ENCODE results near the gene GHDC. TPM values are rescaled to one million over a fixed set of nuclear protein-coding genes. Genes with fewer than 3 reads are reported as not detected.

The GHDC gene
- total RNA-seq, 4 donors from 2014 or later, result 10.8 to 34.6 (median 32.2) TPM

DNA sequence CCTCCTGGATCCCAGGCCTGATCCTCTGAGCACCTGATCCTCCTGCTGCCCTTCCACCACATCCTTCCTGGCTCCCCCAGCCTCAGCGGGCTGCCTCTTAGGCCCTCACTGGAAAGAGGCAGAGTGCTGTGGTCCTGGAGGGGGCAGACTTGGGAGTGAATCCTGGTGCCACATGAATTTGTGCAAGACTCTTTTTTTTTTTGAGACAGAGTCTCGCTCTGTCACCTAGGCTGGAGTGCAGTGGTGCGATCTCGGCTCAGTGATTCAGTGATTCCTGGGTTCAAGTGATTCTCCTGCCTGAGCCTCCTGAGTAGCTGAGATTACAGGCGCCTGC lies 3.1 kb downstream of the GHDC start:
- no peak overlapping the region for H3K27ac ChIP-seq
- intact Hi-C loops (cut with DNase I; ENCODE audit: low total_unique reads), result no loop called here
- TF ChIP-seq EP300 (IDR thresholded peaks at IDR 0.05; ENCODE audit: low read depth), result no peak
- no peak for TF ChIP-seq POLR2A (IDR thresholded peaks at IDR 0.05)
- no peak for TF ChIP-seq POLR2AphosphoS5 (IDR thresholded peaks at IDR 0.05)
- TF ChIP-seq, protein P1, sequence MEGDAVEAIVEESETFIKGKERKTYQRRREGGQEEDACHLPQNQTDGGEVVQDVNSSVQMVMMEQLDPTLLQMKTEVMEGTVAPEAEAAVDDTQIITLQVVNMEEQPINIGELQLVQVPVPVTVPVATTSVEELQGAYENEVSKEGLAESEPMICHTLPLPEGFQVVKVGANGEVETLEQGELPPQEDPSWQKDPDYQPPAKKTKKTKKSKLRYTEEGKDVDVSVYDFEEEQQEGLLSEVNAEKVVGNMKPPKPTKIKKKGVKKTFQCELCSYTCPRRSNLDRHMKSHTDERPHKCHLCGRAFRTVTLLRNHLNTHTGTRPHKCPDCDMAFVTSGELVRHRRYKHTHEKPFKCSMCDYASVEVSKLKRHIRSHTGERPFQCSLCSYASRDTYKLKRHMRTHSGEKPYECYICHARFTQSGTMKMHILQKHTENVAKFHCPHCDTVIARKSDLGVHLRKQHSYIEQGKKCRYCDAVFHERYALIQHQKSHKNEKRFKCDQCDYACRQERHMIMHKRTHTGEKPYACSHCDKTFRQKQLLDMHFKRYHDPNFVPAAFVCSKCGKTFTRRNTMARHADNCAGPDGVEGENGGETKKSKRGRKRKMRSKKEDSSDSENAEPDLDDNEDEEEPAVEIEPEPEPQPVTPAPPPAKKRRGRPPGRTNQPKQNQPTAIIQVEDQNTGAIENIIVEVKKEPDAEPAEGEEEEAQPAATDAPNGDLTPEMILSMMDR (IDR thresholded peaks at IDR 0.05), result no peak
- H3K36me3 ChIP-seq, result no peaks in the 10 kb centered on the region
- H3K4me1 ChIP-seq, result peaks cover 16 to 20% (median 19%) of the 10 kb centered on the region in 4 donors
- in situ Hi-C loops (cut with MboI; ENCODE audit: low pct_ligation_motif_present in 1 of 4, low pct_unique_long_range_greater_than_20kb in 1 of 4, low sequenced_read_pairs in 3 of 4), result no loop called here
- DNase-seq, result no peak
- no peak overlapping the region for H3K4me3 ChIP-seq
- WGBS, 2 donors (ENCODE audit: low coverage in 1 of 2), result 95% methylated on average over 5 of the region's 5 CpGs; no CpG with 5 or more reads in 1 of the 2 donors
- H3K9me3 ChIP-seq, result no peaks in the 10 kb centered on the region
- no peaks in the 10 kb centered on the region for H3K27me3 ChIP-seq

DNA sequence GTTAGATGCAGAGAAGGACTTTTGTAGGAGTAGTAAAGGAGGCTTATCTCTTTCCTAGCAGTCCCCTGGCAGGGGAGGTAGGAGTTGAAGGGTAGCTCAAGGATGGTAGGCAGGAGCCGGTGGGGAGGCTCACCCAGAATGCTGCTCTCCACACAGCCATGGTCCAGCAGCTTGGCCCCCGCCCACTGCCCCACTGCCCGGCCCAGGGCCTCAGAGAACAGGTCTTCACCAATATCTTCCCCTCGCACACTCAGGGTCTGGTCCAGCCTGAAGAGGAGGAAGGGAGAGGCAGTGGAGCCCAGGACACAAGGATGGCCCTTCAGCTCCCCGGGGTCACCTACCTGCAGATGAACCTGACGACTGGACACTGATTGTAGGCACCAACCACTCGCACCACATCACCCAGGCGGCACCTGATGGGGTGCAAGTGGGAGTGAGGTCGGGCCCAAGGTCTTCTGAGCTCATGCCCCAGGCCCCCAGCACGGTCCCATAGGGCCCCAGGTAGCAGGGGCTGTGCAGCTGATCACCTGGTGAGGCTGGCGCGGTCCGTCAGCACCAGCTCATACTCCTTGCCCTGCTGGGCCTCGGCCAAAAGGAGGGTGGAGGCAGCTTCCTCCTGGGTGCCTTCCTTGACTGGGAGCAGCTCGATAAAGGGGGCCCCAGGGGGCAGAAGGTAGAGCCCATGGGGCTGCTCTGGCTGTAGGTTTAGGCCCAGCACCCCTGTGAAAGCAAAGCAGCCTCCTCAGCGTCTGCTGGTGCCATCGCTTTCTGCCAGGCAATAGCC lies 3.6 kb downstream of the GHDC start:
- peaks cover 16 to 20% (median 19%) of the 10 kb centered on the region in 4 donors for H3K4me1 ChIP-seq
- 91% methylated on average over 15 of the region's 17 CpGs; no CpG with 5 or more reads in 1 of the 2 donors for WGBS, 2 donors (ENCODE audit: low coverage in 1 of 2)
- H3K4me3 ChIP-seq, result no peak overlapping the region
- intact Hi-C loops (cut with DNase I; ENCODE audit: low total_unique reads), result no loop called here
- H3K9me3 ChIP-seq, result no peaks in the 10 kb centered on the region
- no peak overlapping the region for H3K27ac ChIP-seq
- no peak for DNase-seq
- TF ChIP-seq EP300 (IDR thresholded peaks at IDR 0.05; ENCODE audit: low read depth) (no peak), POLR2A (IDR thresholded peaks at IDR 0.05) (no peak), POLR2AphosphoS5 (IDR thresholded peaks at IDR 0.05) (no peak)
- TF ChIP-seq, protein P1 (IDR thresholded peaks at IDR 0.05), result no peak
- H3K27me3 ChIP-seq, result no peaks in the 10 kb centered on the region
- H3K36me3 ChIP-seq, result no peaks in the 10 kb centered on the region
- in situ Hi-C loops (cut with MboI; ENCODE audit: low pct_ligation_motif_present in 1 of 4, low pct_unique_long_range_greater_than_20kb in 1 of 4, low sequenced_read_pairs in 3 of 4), result no loop called here

DNA sequence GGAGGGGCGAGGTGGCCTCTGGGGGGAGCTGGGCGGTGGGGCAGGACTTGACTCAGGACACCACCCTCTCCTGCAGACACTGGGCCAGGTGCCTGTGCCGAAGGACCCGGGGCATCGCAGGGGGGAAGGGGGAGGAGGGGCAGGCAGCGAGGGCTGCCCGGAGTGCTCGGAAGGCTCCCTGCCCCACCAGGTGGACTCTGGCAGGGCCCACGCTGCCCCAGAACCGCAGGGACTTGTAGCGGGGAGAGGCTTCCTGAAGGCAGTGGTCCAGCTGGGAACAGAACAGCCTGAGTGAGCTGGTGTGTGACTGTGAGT lies 4.7 kb downstream of the GHDC start:
- TF ChIP-seq POLR2A (IDR thresholded peaks at IDR 0.05), result no peak
- no peak for TF ChIP-seq EP300 (IDR thresholded peaks at IDR 0.05; ENCODE audit: low read depth)
- no peak for TF ChIP-seq POLR2AphosphoS5 (IDR thresholded peaks at IDR 0.05)
- TF ChIP-seq, protein P1 (IDR thresholded peaks at IDR 0.05), result no peak
- H3K27me3 ChIP-seq, result no peaks in the 10 kb centered on the region
- H3K9me3 ChIP-seq, result no peaks in the 10 kb centered on the region
- WGBS, 2 donors (ENCODE audit: low coverage in 1 of 2), result 86% methylated on average over 11 of the region's 11 CpGs; no CpG with 5 or more reads in 1 of the 2 donors
- H3K4me1 ChIP-seq, result peaks cover 19 to 23% (median 21%) of the 10 kb centered on the region in 4 donors
- no peak overlapping the region for H3K4me3 ChIP-seq
- no peak overlapping the region for H3K27ac ChIP-seq
- in situ Hi-C loops (cut with MboI; ENCODE audit: low pct_ligation_motif_present in 1 of 4, low pct_unique_long_range_greater_than_20kb in 1 of 4, low sequenced_read_pairs in 3 of 4), result no loop called here
- intact Hi-C loops (cut with DNase I; ENCODE audit: low total_unique reads), result no loop called here
- H3K36me3 ChIP-seq, result no peaks in the 10 kb centered on the region
- no peak for DNase-seq

DNA sequence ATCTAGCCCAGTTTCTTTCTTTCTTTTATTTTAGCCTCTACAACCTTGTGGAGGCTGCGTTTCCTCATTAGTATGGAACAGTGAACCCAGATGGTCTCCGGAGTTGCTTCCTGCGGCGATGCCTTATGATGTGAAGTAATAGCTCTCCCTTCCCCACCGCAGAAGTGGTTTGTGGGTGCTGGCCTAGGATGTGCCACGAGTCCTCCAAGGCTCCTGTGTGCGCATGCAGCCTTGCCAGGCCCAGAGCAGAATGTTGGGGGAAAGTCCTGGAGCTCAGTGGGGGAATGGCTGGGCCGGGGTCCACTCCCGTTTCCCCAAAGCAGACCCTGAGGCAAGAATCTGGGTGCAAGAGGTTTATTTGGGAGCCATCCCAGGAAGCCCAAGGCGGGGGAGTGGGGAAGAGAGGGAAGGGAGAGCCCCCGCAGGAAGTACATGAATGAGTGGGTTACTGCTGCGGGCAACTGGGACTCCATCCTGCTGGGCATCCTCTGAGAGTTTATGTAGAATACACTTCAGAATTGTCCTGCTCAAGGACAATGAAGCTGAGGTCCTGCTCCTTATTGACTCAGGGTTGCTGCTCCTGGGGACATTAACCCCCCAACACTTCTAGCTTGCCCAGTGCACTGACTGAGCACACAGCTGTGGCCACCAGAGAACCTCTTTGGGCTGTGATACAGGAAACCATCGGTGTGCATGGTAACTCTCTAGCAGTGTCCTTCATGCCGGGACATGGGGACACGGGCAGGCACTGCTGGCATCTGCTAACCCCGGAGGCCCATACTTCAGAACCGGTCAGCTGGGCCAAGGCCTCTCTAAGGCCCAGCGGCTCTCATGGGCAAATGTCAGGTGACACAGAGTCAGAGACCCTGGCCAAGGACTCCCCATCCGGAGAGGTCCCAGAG lies 5.3 kb downstream of the GHDC start:
- WGBS, 2 donors (ENCODE audit: low coverage in 1 of 2), result 81 to 100% methylated on average over 2 to 19 of the region's 19 CpGs
- no peak overlapping the region for H3K27ac ChIP-seq
- in situ Hi-C loops (cut with MboI; ENCODE audit: low pct_ligation_motif_present in 1 of 4, low pct_unique_long_range_greater_than_20kb in 1 of 4, low sequenced_read_pairs in 3 of 4), result no loop called here

More for the DNA sequence above, 5.3 kb downstream of the GHDC start:
- no peaks in the 10 kb centered on the region for H3K36me3 ChIP-seq
- H3K4me3 ChIP-seq, result no peak overlapping the region
- intact Hi-C loops (cut with DNase I; ENCODE audit: low total_unique reads), result no loop called here
- no peaks in the 10 kb centered on the region for H3K27me3 ChIP-seq
- no peaks in the 10 kb centered on the region for H3K9me3 ChIP-seq
- no peak for DNase-seq
- TF ChIP-seq, protein P1 (IDR thresholded peaks at IDR 0.05), result no peak
- no peak for TF ChIP-seq POLR2A (IDR thresholded peaks at IDR 0.05)
- no peak for TF ChIP-seq POLR2AphosphoS5 (IDR thresholded peaks at IDR 0.05)
- TF ChIP-seq EP300 (IDR thresholded peaks at IDR 0.05; ENCODE audit: low read depth), result no peak
- peaks cover 22 to 25% (median 24%) of the 10 kb centered on the region in 4 donors for H3K4me1 ChIP-seq

Data from transverse colon (tissue), 4 donors.